GM18505 (cell line): ENCODE measurements around the gene ANTXR2.
"Not testable (repeated sequence)": the region's sequence is repeated elsewhere in the genome, so short reads cannot be mapped to it uniquely, and the experiment has no call there.

ENCODE experiments used
- ATAC-seq: cut with Tn5 transposase; IDR thresholded peaks from one replicate; pipeline ENCODE4 v1.9.1; 2021; ENCODE audit not compliant: unreplicated experiment
- POLR2A ChIP-seq: IDR thresholded peaks from 4 replicates; pipeline ENCODE4 v1.6.1; 2011; ENCODE audit warnings: borderline replicate concordance; ENCODE audit not compliant: insufficient read depth, insufficient read length; ENCODE audit errors: extremely low read depth

ANTXR2 gene

GRCh38 chr4:80072744-80073472 lies at the start of gene ANTXR2:
Gene ANTXR2 (minus strand): TSS chr4:80073229. CDS start chr4:80072560, 669 bp downstream.
- TF ChIP-seq POLR2A, result peak; percentile 57
- peak; percentile 73 for ATAC-seq

GRCh38 chr4:80121815-80122214 lies 48.8 kb upstream of the ANTXR2 start:
- not testable (repeated sequence) for ATAC-seq

- ATAC-seq, result not testable (repeated sequence)
Observed at GRCh38 chr4:80119620-80120019, 46.6 kb upstream of the ANTXR2 start.

GRCh38 chr4:80116516-80116915 lies 43.5 kb upstream of the ANTXR2 start:
- no peak for ATAC-seq
- no peak for TF ChIP-seq POLR2A

- no peak for ATAC-seq
Observed at GRCh38 chr4:80115368-80116181, 42.5 kb upstream of the ANTXR2 start.

GRCh38 chr4:80114732-80115265 lies 41.8 kb upstream of the ANTXR2 start:
- no peak for TF ChIP-seq POLR2A
- no peak for ATAC-seq

More at GRCh38 chr4:80115368-80116181, 42.5 kb upstream of the ANTXR2 start:
- no peak for TF ChIP-seq POLR2A

- no peak for ATAC-seq
- TF ChIP-seq POLR2A, result no peak
Observed at GRCh38 chr4:80113615-80114014, 40.6 kb upstream of the ANTXR2 start.

- TF ChIP-seq POLR2A, result no peak
- ATAC-seq, result no peak
Observed at GRCh38 chr4:80112236-80112635, 39.2 kb upstream of the ANTXR2 start.

- no peak for ATAC-seq
- no peak for TF ChIP-seq POLR2A
Observed at GRCh38 chr4:80111276-80111675, 38.2 kb upstream of the ANTXR2 start.

GRCh38 chr4:80107374-80107773 lies 34.3 kb upstream of the ANTXR2 start:
- no peak for ATAC-seq
- no peak for TF ChIP-seq POLR2A

- no peak for TF ChIP-seq POLR2A
- no peak for ATAC-seq
Observed at GRCh38 chr4:80104927-80105326, 31.9 kb upstream of the ANTXR2 start.

GRCh38 chr4:80103629-80104028 lies 30.6 kb upstream of the ANTXR2 start:
- TF ChIP-seq POLR2A, result no peak
- no peak for ATAC-seq

GRCh38 chr4:80101792-80102116 lies 28.7 kb upstream of the ANTXR2 start:
- ATAC-seq, result no peak
- TF ChIP-seq POLR2A, result no peak
